Mammary epithelial cell (primary cell): ENCODE data around the gene CIROP.

Experiments
- CTCF ChIP-seq, 2 donors: IDR thresholded peaks in 1 of 2; conservative IDR thresholded peaks in 1 of 2; 2 replicates each; pipeline ENCODE4 v1.5.1; 2011 to 2012; ENCODE audit warnings: inconsistent platforms in 2 of 2, low read length in 2 of 2, mild to moderate bottlenecking in 2 of 2, control low read depth in 1 of 2, low read depth in 1 of 2; ENCODE audit not compliant: insufficient read depth in 1 of 2; ENCODE audit errors: extremely low read depth in 1 of 2
- EZH2 ChIP-seq: IDR thresholded peaks from 2 replicates; pipeline ENCODE4 v1.6.1; 2012; ENCODE audit warnings: low read length, inconsistent platforms, borderline replicate concordance

GRCh38 chr14:23085458-23085857, 19.3 kb downstream of the CIROP start:
- TF ChIP-seq CTCF (conservative IDR thresholded peaks at IDR 0.05 in 1 of 2, IDR thresholded peaks at IDR 0.05 in 1 of 2; ENCODE audit: extremely low read depth in 1 of 2, insufficient read depth in 1 of 2, low read depth in 1 of 2, low read length in 2 of 2) (no peak), EZH2 (no peak)
